Measurements from ENCODE around the gene HCRTR1. TPM values are rescaled to one million over a fixed set of nuclear protein-coding genes. Genes with fewer than 3 reads are reported as not detected.

HCRTR1 gene
- total RNA-seq, 1 experiment from 2014 or later: not detected

DNA sequence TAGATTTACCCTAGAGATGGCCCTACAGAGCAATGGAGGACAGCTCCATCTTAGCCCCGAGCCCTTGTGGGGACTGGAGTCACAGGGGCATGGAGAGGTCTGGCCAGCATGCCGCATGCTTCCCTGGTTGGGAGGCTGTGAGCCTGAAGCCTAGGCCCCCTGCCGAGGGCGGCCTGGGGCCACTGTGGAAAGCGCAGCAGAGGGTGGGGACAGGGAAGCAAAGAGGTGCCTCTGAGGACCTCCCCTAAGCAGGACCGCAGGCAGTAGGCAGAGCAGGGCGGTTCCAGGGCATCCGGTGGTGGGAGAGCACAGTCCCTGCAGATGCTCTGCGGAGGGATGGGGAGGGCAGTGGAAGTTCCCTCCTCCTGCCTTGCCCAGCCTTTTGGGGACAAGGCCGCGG lies 53.7 kb downstream of the HCRTR1 start:
- POLR2A ChIA-PET (ENCODE audit: unreplicated experiment): no interaction called here
- Histone ChIP-seq H3K4me1 (replicated peaks; ENCODE audit: insufficient read depth) (peaks cover 58% of the 10 kb centered on the region), H3K79me2 (ENCODE audit: low read depth) (no peaks in the 10 kb centered on the region), H4K20me1 (ENCODE audit: insufficient read depth) (no peaks in the 10 kb centered on the region), H3K27me3 (ENCODE audit: insufficient read depth, low read depth) (no peaks in the 10 kb centered on the region), H3K27ac (no peak overlapping the region), H3K9me3 (ENCODE audit: insufficient read depth, low read depth) (no peaks in the 10 kb centered on the region), H3K4me2 (no peak overlapping the region), H3K9me2 (ENCODE audit: insufficient read depth) (no peaks in the 10 kb centered on the region), H3K4me3 (no peak overlapping the region), H2AFZ (no peak overlapping the region), H3K36me3 (ENCODE audit: low read depth) (no peaks in the 10 kb centered on the region), H3F3A (ENCODE audit: insufficient read depth, low read depth) (peaks cover 34% of the 10 kb centered on the region)
- TF ChIP-seq, protein P1, sequence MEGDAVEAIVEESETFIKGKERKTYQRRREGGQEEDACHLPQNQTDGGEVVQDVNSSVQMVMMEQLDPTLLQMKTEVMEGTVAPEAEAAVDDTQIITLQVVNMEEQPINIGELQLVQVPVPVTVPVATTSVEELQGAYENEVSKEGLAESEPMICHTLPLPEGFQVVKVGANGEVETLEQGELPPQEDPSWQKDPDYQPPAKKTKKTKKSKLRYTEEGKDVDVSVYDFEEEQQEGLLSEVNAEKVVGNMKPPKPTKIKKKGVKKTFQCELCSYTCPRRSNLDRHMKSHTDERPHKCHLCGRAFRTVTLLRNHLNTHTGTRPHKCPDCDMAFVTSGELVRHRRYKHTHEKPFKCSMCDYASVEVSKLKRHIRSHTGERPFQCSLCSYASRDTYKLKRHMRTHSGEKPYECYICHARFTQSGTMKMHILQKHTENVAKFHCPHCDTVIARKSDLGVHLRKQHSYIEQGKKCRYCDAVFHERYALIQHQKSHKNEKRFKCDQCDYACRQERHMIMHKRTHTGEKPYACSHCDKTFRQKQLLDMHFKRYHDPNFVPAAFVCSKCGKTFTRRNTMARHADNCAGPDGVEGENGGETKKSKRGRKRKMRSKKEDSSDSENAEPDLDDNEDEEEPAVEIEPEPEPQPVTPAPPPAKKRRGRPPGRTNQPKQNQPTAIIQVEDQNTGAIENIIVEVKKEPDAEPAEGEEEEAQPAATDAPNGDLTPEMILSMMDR (conservative IDR thresholded peaks at IDR 0.05): no peak
- no peak for TF ChIP-seq EZH2 (IDR thresholded peaks at IDR 0.05; ENCODE audit: low read depth)
- intact Hi-C loops (cut with micrococcal nuclease; ENCODE audit: unreplicated experiment): no loop called here
- CTCF ChIA-PET: no interaction called here
- no TSS peak for BruUV-seq (replicated peaks)
- DNase-seq: no peak

DNA sequence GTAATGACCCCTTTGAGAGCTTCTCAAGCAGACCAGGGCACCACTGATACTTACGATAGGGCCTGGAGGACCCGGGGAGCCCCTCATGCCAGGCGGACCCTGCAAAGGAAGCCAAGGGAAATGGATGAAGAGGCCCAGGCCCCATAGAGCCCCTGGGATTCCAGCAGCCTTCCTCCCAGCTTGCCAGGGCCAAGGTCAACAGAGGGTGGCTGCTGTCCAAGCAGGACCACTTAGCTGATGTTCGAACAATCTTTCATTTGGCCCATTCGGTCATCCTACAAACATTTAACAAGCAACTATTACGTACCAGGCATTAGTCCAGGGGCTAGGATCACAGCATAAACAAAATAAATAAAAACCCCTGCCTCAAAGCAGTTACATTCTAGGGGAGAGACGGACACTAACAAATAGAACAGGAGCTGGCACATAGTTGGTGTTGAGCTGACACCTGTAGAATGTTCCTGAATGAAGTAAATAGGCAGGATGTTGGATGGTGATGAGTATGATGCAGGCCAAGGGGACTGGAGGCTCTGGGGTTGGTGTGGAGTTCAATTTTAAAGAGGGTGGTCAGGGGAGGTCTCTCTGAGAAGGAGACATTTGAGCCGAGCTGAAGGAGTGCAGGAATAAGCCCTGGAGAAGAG lies 54.2 kb downstream of the HCRTR1 start:
- no peaks in the 10 kb centered on the region for H4K20me1 ChIP-seq (ENCODE audit: insufficient read depth)
- POLR2A ChIA-PET (ENCODE audit: unreplicated experiment): no interaction called here
- TF ChIP-seq, protein P1 (conservative IDR thresholded peaks at IDR 0.05): no peak
- no peak for TF ChIP-seq EZH2 (IDR thresholded peaks at IDR 0.05; ENCODE audit: low read depth)
- H3K4me2 ChIP-seq: no peak overlapping the region
- H3K9me2 ChIP-seq (ENCODE audit: insufficient read depth): no peaks in the 10 kb centered on the region
- H3K27ac ChIP-seq: no peak overlapping the region
- no peak overlapping the region for H3K4me3 ChIP-seq
- DNase-seq: no peak
- BruUV-seq (replicated peaks): no TSS peak
- no peaks in the 10 kb centered on the region for H3K27me3 ChIP-seq (ENCODE audit: insufficient read depth, low read depth)
- H3K36me3 ChIP-seq (ENCODE audit: low read depth): no peaks in the 10 kb centered on the region
- CTCF ChIA-PET: no interaction called here
- intact Hi-C loops (cut with micrococcal nuclease; ENCODE audit: unreplicated experiment): no loop called here
- H3K4me1 ChIP-seq (replicated peaks; ENCODE audit: insufficient read depth): peaks cover 58% of the 10 kb centered on the region
- H2AFZ ChIP-seq: no peak overlapping the region
- peaks cover 36% of the 10 kb centered on the region for H3F3A ChIP-seq (ENCODE audit: insufficient read depth, low read depth)
- no peaks in the 10 kb centered on the region for H3K9me3 ChIP-seq (ENCODE audit: insufficient read depth, low read depth)
- H3K79me2 ChIP-seq (ENCODE audit: low read depth): no peaks in the 10 kb centered on the region

DNA sequence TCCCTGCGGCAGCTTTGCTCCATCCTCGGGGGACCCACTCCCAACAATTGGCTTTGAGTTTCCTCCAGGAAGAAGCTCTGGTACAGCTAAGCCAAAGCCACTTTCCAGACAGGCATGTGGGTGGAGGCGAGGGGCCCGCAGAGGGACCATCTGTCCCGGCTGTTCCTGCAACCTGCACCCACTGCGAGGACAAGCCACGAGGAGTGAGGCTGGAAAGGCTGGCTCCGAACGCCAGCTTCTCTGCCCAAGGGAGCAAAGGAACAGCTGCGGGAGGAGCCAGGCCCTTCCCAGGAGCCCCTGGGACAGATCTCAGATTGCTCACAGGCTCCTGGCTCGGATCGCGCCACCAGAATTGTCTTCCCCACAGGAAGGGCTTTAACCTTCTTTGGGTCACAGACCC lies 55.5 kb downstream of the HCRTR1 start:
- H3K9me2 ChIP-seq (ENCODE audit: insufficient read depth): no peaks in the 10 kb centered on the region
- no peak overlapping the region for H3K4me3 ChIP-seq
- no peak for DNase-seq
- H3K27me3 ChIP-seq (ENCODE audit: insufficient read depth, low read depth): no peaks in the 10 kb centered on the region
- BruUV-seq (replicated peaks): no TSS peak
- TF ChIP-seq EZH2 (IDR thresholded peaks at IDR 0.05; ENCODE audit: low read depth): no peak
- TF ChIP-seq, protein P1 (conservative IDR thresholded peaks at IDR 0.05): no peak
- H3F3A ChIP-seq (ENCODE audit: insufficient read depth, low read depth): peaks cover 45% of the 10 kb centered on the region
- ChIA-PET CTCF (no interaction called here), POLR2A (ENCODE audit: unreplicated experiment) (no interaction called here)
- H3K9me3 ChIP-seq (ENCODE audit: insufficient read depth, low read depth): no peaks in the 10 kb centered on the region
- no peak overlapping the region for H2AFZ ChIP-seq
- intact Hi-C loops (cut with micrococcal nuclease; ENCODE audit: unreplicated experiment): no loop called here
- H4K20me1 ChIP-seq (ENCODE audit: insufficient read depth): no peaks in the 10 kb centered on the region
- peaks cover 63% of the 10 kb centered on the region for H3K4me1 ChIP-seq (replicated peaks; ENCODE audit: insufficient read depth)
- no peak overlapping the region for H3K27ac ChIP-seq
- H3K36me3 ChIP-seq (ENCODE audit: low read depth): no peaks in the 10 kb centered on the region
- no peaks in the 10 kb centered on the region for H3K79me2 ChIP-seq (ENCODE audit: low read depth)
- H3K4me2 ChIP-seq: no peak overlapping the region
